ENCODE data around the gene GJC1.

The GJC1 gene

DNA sequence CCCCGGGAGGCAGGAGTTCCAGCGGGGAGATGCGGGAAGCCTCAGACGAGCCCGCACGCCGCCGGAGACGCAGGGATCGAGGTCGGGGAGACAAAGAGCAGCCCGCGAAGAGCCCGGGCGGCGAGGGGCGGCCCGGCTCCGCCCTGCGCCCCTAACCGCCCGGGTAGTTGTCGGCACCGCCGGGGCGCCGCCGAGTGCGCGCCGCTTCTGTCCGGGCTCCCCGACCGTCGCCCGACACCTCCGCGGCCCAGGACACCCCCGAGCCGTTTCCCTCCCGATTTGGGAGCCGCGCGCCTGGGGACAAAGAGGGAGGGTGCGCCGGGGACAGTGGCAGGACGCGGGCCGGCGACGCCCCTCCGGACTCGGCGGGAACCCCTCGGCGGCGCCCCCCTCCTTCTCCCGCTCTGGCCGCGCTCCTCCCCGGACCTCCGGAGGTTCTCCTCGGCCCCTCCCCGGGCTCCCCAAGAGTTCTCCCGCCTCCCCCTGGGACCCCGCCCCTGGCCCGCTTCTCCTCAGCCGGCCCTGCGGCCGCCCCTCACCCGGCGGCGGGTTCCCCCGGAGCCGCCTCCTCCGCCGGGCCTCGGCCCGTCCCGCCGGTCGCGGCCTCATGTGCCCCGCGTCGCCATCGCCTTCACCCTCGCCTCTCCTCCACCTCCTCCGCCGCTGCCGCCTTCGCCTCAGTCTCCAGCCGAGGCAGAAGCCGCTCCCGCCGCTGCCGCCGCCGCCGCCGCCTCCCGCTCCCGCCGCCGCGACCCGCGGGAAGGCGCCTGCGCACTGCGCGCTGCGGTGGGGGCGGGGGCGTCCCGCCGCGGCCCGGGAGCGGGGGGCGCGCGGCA lies at the start of gene GJC1:
GJC1 (minus strand) TSS at position 765 of the 836 bp plus-strand sequence. CDS start 24,470 bp downstream, outside the sequence.
- DNase-seq (ENCODE audit: low spot score) = no peak

DNA sequence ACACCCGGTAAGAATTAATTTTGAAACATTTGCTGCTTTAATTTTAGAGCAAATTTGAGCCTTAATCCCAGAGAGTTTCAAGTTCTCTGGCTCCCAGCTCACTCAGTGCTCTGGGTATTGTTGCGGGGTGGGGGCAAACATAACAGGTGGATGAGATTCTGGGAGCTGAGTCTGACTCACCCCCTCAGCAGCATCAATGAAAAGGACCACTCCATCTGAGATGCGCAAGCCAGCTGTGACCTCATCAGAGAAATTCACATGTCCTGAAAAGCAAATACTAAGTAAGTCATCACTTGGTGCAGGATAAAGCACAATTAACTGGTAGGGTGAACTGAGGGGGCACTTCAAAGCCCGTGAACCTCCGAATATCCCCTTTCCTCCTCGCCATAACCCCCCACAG lies 49.3 kb upstream of the GJC1 start:
- no peak for DNase-seq (ENCODE audit: low spot score)

DNA sequence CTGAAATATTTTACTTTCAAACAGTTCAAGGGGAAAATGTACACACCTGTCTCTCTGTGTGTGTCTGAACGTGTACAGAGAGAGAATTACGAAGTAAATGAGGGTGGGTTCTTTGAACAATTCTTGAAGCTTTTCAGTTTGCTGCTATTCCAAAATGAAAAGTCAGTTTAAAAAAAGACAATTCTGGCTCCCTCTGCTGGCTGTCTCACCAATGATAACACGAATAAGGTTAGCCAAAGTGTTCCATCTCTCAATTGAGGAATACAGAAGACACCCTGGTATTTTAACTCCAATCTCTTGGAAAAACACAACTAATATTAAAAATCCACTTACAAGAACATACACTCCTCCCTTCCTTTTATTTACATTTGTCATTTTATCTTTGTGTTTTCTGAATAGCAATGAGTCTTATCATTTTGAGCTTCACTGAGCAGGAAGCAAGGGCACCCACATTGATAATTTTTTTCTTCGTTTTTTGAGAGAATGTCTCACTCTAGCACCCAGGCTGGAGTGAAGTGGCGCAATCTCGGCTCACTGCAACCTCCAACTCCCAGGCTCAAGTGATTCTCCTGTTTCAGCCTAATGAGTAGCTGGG lies 48.6 kb upstream of the GJC1 start:
- DNase-seq (ENCODE audit: low spot score) = peak; percentile 42

DNA sequence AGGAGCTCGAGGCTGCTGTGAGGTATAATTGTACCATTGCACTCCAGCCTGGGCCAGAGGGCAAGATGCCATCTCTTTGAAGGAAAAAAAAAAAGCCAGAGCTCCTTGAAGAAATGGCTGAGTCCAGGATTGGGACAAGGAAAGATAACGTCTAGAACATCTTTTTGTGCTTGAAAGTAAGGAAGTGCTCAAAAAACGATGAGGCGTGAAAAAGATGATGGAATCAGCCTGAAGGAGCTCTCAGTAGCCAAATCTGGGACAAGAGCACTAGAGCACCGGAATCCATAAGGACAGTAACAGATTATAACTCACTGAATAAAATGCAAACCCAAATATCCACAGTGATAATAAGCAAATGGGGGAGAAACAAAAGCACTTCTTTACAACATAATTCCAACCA lies 47.0 kb upstream of the GJC1 start:
- DNase-seq (ENCODE audit: low spot score) = no peak

DNA sequence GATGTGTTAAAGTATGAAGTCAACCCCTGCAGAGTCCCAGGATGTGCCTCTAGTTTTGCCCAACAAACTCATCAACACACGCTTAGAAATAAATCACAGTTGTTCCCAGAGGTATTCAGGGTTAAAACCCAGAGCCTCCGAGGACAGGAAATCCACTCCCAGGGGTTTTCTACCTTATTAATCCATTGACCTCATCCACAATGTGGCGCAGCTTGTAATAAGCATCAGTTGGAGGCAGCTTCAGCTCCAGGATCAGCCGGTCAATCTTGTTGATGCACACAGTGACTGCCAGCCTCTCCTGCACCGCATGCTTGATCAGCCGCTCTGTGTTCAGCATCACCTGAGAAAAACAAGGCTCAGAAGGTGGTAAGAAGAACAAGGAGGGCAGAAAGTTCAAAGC lies 45.7 kb upstream of the GJC1 start:
- DNase-seq (ENCODE audit: low spot score) = no peak

DNA sequence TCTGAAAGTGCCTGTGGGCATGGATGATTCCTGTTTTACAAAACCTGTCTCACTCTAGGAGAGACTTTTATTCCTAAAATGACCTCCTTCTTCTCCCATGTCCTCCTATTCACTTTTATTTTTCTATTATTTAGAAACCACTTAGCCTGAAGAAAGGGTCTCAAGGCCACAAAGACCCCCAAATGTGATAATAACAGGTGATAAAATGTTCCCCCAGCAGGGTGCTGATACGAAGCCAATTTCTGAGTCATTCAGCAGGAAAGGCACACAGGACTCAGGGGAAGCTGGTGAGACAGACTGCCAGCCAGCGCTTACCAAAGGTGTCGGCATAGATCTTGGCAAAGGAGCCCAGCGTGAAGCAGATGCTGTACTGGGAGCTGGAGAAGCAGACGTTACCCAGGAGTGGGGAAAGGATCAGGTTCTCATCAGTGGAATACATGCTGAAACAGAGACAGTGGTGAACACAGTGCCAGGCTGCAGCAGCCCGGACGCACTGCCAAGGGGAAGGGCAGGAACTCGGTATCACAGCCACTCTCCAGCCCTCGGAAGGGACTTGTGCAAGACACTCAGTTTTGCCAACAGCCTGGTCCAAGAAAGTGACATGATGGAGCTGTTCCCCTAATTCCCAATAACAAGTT lies 42.2 kb upstream of the GJC1 start:
- DNase-seq (ENCODE audit: low spot score) = no peak

DNA sequence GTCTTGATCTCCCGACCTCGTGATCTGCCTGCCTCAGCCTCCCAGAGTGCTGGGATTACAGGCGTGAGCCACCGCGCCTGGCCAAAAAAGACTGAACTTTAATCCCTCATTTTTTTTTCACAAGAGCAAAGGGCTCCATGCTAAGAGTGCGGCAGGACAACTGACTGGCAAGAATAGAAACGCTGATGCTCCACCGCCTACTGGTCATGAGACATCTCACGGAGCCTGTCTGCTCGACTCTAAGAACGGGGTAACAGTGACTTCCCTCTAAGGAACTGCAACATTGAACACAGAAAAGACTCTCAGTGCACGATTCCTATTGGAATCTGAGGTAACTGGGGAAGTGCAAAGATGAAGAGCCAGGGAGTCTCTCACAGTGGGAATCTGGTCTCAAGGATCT lies 41.5 kb upstream of the GJC1 start:
- DNase-seq (ENCODE audit: low spot score) = no peak

DNA sequence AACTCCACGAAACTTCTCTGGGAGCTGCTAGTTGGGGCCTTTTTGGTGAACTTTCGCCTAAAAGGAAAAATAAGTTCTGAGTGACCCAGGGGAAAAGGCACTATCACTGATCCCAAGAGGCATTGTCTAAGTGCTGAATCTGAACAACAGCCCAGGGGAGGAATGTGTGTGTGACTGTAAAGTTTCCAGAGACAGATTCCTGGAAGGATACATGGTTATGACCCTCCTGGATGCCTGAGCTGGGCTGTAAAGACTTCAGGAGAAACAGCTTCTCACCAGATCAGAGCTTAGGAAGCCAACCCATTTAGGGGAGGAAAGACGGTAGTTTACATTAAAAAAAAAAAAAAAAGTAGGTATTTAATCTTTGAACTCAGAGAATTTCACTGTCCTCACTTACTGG lies 37.8 kb upstream of the GJC1 start:
- DNase-seq (ENCODE audit: low spot score) = no peak

DNA sequence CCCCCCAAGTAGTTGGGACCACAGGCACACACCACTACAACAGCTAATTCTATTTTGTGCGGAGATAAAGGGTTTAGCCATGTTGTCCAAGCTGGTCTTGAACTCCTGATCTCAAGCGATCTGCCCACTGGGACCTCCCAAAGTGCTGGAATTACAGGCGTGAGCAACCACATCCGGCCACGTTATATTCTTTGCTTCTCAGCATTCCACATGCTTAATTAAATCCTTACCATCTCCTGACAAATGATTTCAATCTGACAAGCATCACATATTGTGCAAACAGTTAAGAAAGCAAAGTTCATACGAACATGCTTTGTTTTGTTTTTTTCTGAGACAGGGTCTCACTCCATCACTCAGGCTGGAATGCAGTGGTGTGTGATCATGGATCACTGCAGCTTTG lies 35.8 kb upstream of the GJC1 start:
- no peak for DNase-seq (ENCODE audit: low spot score)

DNA sequence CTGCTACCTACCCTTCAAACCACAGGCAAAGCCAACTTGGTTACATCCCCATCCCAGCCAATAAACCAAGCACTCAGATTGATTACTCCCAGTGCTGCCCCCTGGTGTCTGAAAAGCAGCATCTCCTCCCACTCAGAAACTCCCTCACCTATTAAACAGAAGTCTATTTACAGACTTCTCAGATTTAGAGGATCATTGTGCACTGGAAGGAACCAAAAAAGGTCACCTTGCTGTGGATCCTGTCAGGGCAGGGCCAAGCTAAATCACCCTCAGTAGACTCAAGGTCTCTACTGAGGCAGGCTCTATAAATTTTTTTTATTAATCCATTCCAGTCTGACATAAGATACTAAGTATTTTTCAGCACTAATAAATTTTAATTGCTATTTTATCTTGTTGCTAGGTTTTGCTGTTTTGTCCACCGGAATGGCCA lies 35.2 kb upstream of the GJC1 start:
- DNase-seq (ENCODE audit: low spot score) = peak; percentile 77

DNA sequence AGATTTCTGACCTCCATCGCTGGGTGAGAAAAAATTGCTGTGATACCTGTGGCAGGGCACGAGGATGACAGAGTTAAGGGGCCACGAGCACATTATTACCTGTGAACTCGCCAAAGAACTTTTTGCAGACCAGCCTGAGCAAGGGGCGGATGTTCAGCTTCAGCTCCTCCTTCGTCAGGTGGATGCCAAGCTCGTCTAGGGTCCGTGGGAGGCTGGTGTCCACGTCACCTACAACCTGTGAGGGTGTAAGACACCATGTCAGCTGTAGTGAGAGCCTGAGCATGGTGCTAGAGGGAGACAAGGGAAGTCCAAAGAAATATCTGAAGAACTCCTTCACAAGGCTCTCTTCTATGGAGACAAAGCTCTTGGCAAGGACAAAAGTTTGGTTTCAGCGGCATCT lies 34.7 kb upstream of the GJC1 start:
- DNase-seq (ENCODE audit: low spot score) = no peak

DNA sequence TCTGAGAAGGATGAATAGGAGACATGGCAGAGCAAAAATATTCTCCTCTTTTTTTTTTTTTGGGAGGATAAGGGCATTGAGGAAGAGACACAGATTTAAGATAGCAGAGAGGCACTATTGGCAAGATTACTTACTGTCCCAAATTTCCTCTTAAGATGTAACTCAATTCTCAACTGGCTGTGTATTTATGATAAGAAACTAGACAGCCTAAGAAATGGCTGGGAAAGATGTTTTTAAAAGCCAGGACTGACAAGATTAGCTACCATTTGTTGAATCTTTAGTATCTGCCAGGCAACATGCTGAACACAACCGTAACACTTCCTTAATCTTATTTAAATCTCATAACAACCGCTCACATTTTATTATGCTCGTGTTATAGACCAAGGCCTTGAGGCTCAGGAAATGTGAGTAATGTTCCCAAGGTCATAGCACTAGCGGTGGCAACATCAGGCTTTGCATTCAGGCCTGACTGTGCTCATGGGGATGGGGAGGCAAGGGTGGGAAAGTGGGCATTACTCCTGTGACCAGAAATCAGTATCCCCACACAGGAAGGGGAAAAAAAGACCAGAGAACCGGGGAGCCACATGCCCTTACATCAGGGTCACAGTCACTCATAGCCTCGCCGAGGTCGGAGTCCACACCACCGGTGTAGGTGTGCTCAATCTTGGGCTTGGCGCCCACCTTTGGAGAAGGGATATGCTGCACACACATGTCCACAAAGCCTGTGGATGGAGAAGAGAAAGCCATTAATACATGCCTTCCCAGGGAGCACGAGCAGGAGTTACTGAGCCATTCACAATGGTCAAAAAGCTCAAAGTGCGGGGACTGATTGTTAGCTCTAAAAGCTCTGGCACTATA lies 33.2 kb upstream of the GJC1 start:
- no peak for DNase-seq (ENCODE audit: low spot score)

DNA sequence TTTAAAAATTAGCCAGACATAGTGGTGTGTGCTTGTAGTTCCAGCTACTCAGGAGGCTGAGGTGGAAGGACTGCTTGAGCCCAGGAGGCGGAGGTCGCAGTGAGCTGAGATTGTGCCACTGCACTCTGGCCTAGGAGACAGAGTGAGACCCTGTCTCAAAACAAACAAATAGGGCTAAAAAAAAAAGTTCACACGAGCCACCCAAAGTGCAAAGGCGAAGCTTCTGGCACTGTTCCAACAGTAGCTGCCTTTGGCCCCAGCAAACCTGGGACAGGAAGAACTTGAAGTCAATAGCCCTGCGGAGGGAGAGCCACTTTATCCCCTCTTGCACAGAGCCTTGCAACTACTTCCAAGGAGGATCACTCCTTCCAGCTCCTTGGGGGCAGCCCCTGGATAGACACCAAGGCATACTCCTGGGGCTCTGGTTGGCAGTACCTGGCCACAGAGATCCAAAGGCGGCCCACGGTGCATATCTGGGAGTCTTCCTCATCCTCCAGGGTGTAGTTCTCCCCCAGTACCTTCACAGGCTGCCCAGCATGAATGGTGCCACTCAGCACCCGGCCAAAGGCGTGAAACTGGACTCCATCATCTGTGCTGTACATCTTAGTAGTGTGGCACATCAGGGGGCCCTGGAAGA lies 32.3 kb upstream of the GJC1 start:
- DNase-seq (ENCODE audit: low spot score) = no peak

DNA sequence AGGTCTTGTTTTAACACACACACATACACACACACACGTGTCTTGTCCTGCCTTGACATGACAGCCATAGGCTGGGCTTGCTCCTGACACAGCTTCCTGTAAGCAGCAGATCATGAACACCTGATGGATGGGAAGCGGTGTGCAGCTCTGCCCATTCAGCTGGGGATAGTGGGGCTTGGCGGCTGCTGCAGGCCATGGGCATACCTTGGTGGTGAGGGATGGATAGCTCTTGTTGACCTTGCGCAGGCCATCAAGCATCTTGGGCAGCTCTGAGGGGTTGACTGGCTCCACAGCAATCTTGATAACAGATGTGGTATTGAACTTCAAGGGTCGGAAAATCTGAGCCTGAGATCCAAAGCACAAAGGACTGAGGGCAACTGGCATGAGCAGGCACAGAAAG lies 29.6 kb upstream of the GJC1 start:
- no peak for DNase-seq (ENCODE audit: low spot score)

DNA sequence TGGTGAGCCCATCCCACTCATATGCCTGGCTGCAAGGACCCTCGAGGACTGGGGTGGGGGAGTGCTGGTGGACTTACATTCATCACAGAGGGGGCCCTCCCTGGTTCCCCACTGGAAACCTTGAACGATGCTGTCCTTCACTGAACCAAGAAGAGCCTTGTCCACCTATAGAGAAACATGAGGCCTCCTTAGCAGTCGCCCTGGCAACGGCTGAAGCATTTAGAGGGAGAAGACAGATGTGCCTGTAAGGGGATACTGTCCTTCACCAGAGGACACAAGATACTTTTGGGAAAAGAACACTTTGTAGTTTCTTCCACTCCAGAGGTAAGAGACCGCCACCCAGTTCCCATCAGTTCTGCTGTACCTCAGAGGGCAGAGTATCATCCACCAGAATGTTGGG lies 24.1 kb upstream of the GJC1 start:
- no peak for DNase-seq (ENCODE audit: low spot score)

DNA sequence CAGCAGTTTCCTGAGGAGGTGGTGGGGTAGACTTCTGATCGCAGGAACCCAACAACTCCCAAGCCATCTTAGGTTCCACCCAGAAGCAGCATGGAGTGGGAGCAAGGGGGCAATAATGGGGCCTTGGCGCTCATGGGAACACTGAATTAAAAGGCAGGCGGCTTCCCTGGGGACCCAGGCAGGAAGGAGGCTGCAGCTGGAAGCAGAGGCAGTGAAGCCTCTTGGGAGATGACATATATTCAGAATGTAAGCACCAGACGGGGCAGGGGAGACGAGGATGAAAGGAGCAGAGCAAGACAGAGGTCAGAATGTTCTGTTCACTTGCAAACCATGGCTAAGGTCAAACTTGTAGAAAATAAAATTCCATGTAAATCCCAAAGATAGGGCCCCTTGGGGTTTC lies 20.5 kb upstream of the GJC1 start:
- DNase-seq (ENCODE audit: low spot score) = no peak

DNA sequence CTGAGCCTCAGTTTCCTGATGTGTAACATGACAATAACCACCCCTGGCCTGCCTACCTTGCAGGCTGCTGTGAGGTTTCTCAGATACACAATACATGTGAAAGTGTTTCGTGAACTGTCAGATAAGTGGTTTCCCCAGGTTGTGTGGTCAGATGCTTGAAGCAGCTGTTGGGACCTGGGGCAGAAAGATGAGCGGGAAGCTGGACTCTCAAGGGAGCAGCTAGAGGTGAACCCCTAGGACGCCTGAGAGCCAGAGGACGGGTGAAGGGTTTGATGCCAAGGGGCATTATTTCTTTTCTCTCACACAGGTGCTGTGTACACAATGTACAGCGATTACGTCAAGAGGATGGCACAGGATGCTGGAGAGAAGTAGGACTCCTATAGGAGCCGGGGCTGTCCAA lies 19.9 kb upstream of the GJC1 start:
- no peak for DNase-seq (ENCODE audit: low spot score)

DNA sequence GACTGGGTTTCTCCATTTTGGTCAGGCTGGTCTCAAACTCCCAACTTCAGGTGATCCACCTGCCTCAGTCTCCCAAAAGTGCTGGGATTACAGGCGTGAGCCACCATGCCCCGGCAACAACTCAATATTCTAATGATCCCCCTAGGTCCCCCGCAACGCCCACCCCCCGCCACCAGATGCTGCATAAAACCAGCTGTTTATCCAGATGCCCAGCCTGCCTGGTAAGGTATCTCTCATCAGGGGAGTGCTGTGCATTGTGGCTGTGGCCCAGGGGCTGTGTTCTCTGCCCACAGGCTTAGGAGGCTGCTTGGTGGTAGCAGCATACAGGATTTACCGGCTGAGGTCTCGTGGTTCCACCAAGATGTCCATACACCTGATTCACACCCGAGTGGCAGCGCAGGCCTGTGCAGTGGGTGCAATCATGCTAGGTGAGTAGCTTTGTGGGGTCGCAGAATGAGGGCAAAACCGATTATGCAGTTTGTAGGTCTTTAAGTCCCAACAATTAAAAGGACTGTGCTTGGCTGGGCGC lies 18.9 kb upstream of the GJC1 start:
- no peak for DNase-seq (ENCODE audit: low spot score)

DNA sequence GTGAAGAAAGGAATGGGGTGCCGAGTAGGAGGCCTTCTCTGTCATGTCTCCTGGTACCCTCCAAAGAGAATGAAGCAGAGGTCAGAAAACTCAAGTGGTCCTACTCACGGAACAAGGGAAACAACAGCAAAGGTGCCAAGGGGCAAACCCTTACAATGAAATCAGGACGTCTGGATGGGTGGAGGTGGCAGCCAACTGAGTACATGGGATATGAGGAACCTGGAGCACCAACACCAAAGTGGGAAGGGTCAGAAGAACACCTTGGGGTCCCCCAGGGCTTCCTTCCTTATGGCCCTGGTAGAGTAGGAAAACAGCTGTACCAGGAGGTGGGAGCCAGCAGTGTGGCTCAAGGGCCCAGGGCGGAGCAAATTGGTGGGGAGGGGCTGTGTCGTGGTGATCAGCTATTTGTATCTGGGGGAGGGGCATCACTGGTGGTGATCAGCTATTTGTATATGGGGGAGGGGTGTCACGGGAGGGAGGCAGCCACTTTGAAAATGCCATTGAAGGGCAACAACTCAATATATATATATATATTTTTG lies 18.2 kb upstream of the GJC1 start:
- DNase-seq (ENCODE audit: low spot score) = no peak

DNA sequence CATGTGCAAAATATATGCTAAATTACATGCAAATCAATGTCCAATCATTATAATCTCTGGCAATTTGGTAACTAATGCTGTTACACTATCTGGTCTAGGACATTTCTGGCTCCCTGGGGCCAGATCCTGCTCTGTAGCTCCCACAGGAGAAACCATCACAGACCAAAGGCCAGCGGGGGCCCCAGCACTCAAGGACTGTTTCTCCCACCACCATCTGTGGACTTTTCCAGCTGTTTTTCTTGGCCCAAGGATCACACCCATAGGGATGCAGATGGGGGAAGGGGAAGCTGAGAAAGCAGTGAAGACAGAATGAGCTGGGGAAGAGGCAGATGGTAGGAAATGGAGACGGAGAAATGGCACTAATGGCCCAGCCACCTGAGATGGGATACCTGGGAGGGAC lies 17.5 kb upstream of the GJC1 start, which contains the start of gene HIGD1B:
HIGD1B (plus strand) TSS at position 298 of the 400 bp plus-strand sequence. CDS start 270 bp downstream, outside the sequence.
- no peak for DNase-seq (ENCODE audit: low spot score)

DNA sequence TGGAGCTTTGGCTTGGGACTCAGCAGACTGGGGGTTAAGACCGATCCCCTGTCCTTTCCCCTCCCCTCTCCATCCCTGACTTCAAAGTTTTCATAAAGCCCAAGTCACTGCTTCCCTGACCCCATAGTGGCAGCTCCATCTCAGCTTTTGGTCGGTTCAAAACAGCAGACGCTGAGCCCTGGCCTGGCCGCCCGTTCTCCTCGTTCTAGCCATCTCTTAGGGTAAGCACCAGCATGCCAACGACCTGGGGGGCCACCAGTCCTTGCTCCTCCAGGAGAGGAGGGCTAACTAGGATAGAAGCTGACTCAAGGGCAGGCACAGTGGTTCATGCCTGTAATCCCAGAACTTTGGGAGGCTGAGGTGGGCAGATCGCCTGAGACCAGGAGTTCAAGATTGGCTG lies 16.1 kb upstream of the GJC1 start:
- no peak for DNase-seq (ENCODE audit: low spot score)
